NB4 (cell line): ENCODE results near the gene REPIN1.

ENCODE experiments used
- DNase-seq: peaks from one replicate; pipeline ENCODE4 v3.0.0; 2010; ENCODE audit warnings: low read depth
- H3K4me3 ChIP-seq: one replicate; pipeline ENCODE4 v1.5.1; 2011; ENCODE audit warnings: mild to moderate bottlenecking, low read depth, low read length, moderate library complexity
- MYC ChIP-seq: IDR thresholded peaks from 2 replicates; pipeline ENCODE4 v1.6.1; 2011; ENCODE audit warnings: low read depth, low read length
- POLR2A ChIP-seq: IDR thresholded peaks from 2 replicates; pipeline ENCODE4 v1.6.1; 2011; ENCODE audit warnings: mild to moderate bottlenecking; ENCODE audit not compliant: insufficient read length; ENCODE audit errors: extremely low read depth
- TF ChIP-seq, protein P1 (sequence below): IDR thresholded peaks from 2 replicates; pipeline ENCODE4 v1.6.1; 2011; ENCODE audit warnings: low read depth, low read length
- TF ChIP-seq, protein P2 (sequence below): IDR thresholded peaks from one replicate; pipeline ENCODE4 v1.5.1; 2012; ENCODE audit warnings: low read depth, low read length

Gene REPIN1

DNA sequence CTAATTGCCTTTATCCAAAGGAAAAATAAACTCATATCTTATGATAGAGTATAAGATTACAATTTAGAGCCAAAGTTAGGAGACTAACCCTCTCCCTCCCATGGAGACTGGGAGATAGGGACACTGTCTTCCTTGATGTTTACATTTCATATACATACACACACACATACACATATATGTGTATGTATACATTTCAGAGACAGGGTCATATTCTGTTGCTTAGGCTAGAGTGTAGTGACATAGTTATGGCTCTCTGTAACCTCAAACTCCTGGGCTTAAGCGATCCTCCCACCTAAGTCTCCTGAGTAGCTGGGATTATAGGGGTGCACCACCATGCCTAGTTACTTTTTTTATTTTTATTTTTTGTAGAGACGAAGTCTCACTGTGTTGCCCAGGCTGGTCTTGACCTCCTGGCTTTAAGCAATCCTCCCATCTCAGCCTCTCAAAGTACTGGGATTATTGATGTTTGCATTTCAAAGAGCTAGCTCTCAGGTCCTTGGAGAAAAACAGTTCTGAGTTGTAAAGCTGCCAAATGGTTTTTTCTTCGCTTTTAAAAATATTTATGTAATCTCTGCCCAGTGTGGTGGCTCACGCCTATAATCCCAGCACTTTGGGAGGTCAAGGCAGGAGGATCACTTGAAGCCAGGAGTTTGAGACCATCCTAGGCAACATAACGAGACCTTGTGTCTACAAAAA, 8.1 kb upstream of the REPIN1 start:
- no peak overlapping the region for H3K4me3 ChIP-seq
- TF ChIP-seq, protein P1, sequence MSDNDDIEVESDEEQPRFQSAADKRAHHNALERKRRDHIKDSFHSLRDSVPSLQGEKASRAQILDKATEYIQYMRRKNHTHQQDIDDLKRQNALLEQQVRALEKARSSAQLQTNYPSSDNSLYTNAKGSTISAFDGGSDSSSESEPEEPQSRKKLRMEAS: no peak
- TF ChIP-seq, protein P2, sequence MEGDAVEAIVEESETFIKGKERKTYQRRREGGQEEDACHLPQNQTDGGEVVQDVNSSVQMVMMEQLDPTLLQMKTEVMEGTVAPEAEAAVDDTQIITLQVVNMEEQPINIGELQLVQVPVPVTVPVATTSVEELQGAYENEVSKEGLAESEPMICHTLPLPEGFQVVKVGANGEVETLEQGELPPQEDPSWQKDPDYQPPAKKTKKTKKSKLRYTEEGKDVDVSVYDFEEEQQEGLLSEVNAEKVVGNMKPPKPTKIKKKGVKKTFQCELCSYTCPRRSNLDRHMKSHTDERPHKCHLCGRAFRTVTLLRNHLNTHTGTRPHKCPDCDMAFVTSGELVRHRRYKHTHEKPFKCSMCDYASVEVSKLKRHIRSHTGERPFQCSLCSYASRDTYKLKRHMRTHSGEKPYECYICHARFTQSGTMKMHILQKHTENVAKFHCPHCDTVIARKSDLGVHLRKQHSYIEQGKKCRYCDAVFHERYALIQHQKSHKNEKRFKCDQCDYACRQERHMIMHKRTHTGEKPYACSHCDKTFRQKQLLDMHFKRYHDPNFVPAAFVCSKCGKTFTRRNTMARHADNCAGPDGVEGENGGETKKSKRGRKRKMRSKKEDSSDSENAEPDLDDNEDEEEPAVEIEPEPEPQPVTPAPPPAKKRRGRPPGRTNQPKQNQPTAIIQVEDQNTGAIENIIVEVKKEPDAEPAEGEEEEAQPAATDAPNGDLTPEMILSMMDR: no peak
- TF ChIP-seq MYC: no peak
- no peak for TF ChIP-seq POLR2A
- DNase-seq: no peak

DNA sequence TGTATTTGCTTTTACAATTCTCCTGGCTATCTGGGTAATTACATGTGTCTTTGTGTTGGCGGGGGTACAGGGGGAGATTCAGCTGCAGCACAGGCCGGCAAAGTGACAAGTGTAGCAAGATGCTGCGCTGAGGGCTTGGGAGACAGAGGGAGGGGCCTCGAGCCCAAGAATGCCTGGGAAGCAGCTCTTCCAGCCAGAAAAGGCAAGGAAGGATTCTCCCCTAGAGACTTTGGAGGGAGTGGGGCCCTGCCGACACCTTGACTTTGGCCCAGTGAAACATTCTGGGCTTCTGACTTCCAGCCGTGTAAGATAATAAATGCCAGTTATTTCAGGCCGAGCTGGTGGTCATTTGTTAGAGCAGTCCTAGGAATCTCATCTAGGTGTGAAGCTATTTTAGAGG, 7.2 kb upstream of the REPIN1 start:
- no peak for DNase-seq
- H3K4me3 ChIP-seq: no peak overlapping the region
- no peak for TF ChIP-seq MYC

DNA sequence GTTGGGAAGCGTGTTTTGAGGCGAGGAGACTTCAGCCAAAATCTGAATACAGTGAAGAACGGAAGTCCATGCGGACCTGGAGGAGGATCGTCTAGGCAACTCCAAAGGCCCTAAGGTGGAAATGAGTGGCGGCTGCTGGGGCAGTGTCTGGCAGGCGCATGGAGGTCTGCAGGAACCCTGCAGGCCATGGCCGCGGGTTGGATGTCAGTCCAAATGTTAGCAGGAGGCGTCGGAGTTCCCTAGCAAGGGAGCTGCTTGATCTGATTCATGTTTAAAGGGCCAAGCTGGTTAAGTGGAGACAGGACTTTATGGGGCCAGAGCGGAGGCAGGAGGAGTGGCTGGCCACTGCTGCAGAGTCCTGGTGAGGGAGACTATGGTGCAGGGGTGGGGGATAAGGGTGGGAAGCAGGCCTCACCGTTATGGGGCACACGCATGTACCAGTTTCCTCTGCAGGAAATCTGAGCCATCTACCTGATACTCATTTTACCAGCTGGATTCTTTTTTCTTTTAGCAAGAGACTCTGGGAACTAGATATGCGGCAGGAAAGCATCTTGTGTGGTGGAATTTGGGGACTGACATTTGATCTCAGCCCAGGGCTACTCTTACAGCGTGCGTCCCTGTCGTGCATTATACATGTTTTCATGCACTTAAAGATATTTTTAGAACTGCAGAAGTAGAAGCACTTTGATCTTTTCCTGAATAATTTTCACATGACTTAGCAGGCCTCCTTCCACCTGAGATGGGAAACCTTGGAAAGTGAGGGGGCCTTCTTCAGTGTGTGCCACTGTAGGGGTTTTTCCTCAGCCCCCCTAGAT, 6.6 kb upstream of the REPIN1 start:
- TF ChIP-seq MYC (no peak), POLR2A (no peak)
- TF ChIP-seq, protein P1: no peak
- TF ChIP-seq, protein P2: no peak
- DNase-seq: no peak
- no peak overlapping the region for H3K4me3 ChIP-seq

DNA sequence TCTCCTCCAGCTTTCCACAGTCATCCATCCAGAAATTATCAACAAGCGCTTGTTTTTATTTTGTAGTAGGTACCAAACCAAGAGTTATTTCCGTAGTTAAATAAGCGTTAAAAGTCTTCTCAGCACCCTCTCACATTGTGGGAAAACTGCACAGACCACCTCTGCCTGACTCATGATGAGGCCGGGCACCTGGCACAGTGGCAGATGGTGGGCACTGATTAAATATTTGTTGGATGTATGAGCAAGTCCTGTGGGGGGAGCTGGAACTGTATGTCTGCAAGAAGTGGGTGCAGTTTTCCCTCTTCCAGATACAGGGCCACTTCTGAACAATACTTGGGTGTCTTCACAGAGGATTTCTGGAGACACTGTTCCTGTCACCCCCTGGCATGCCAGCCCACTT, 5.3 kb upstream of the REPIN1 start:
- no peak overlapping the region for H3K4me3 ChIP-seq
- no peak for TF ChIP-seq MYC

DNA sequence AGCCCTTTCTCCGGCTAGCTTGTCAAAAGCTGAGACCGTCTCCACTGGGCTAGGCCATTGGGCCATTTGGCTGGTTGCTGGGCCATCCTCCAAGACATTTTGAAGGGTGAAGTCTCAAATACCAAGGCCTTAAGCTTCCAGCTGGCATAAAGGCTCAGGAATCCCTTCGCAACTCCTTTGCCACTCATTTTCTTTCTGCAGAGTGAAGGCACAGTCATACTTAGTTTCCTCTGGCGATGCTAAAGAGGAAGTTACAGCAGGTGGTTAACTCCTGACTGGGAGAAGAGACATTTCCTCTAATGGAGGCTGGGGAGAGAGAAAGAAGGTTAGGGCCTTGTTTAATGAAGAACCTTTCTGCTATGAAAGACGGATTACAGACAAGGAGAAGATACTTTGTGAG, 4.8 kb upstream of the REPIN1 start:
- TF ChIP-seq, protein P2: no peak
- peak; percentile 62 for TF ChIP-seq MYC
- TF ChIP-seq, protein P1: peak; percentile 46; the same call in 1 of the 2 replicates
- TF ChIP-seq POLR2A: no peak
- H3K4me3 ChIP-seq: no peak overlapping the region
- DNase-seq: peak; percentile 91

More for the DNA sequence above, 5.3 kb upstream of the REPIN1 start:
- peak; percentile 45 for DNase-seq

DNA sequence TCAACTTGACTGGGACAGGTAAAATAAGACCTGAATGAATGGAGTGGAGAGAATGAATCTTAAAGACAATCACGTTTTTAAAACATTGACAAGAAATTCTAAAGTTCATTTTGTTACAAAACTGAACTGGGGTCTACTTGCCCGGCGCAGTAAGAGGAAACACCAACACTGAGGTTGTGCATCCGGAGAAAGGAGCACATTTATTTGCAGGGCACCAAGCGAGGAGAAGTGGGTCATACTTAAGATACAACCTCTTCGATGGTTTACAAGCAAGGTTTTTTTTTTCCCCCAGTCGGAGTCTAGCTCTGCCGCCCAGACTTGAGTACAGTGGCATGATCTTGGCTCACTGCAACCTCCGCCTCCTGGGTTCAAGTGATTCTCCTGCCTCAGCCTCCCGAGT, 3.4 kb upstream of the REPIN1 start:
- no peak for DNase-seq
- H3K4me3 ChIP-seq: no peak overlapping the region
- no peak for TF ChIP-seq POLR2A
- TF ChIP-seq, protein P1: no peak
- TF ChIP-seq MYC: no peak

DNA sequence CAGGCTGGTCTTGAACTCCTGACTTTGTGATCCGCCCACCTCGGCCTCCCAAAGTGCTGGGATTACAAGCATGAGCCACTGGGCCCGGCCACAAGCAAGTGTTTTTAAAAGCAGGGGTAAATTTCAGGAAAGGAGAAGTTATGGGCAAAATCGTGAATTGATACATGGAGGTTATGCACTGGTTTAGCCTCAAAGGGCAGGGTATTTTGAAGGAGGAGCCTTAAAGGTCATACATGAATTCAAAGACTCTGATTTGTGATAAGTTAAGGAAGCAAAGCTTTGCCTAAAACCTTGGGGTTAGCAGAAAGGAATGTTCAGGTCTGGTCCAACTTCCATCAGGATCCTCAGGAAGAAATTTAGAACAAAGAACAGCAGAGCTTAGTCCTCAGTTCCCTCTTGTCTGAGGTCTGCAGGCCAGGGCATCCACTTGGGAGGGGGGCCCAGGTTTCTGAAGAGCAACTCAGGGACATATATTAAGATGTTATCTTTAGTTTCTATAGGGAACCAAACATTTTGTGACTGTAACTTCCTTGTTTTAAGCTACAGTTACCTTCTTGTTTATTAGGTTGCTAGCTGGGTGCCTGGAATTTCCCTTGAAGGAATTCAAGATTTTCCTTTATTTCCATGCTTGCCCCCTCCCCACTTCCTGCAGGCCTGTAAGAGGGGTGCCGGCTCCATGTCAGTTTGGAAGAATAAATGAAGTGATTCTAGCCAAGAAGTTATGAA, 2.8 kb upstream of the REPIN1 start:
- DNase-seq: peak; percentile 84
- no peak overlapping the region for H3K4me3 ChIP-seq
- TF ChIP-seq, protein P2: no peak
- TF ChIP-seq, protein P1: no peak
- TF ChIP-seq MYC (no peak), POLR2A (no peak)
